HT1080 (cell line): ENCODE results near the gene MYRF. TPM values are rescaled to one million over a fixed set of nuclear protein-coding genes. Genes with fewer than 3 reads are reported as not detected.
A peak's percentile ranks its signal among the peaks of the same experiment; 100 is the strongest.

Experiments used
- DNase-seq: peaks from one replicate; pipeline ENCODE4 v3.0.0-alpha.2; 2015; ENCODE audit warnings: low read depth
- total RNA-seq: library from RNA; depleted of rRNA; stranded (reverse); fragments of >200 nt; shearing (Covaris generic); gene quantifications from 2 replicates; pipeline ENCODE4 v1.2.3, GENCODE V29; 2014

The MYRF gene
- total RNA-seq, 1 experiment from 2014 or later: 2.9 TPM

GRCh38 chr11:61793083-61793828 lies 40.8 kb downstream of the MYRF start:
- DNase-seq: no peak

DNA sequence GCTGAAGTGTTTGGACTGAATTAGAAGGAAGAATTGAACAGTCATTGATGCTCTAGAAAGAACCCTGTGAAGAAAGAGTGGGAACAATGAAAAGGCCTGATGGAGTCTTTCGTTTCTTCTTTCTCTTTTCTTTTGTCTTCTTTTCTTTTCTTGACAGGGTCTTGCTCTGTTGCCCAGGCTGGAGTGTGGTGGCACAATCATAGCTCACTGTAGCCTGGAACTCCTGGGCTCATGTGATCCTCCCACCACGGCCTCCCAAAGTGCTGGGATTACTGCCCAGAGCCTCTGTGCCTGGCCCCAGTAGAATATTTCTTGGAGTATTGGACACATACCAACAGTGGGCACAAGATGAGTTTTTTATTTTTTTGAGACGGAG lies 41.4 kb downstream of the MYRF start:
- DNase-seq: no peak

GRCh38 chr11:61794579-61794978 lies 42.1 kb downstream of the MYRF start:
- DNase-seq: no peak

DNA sequence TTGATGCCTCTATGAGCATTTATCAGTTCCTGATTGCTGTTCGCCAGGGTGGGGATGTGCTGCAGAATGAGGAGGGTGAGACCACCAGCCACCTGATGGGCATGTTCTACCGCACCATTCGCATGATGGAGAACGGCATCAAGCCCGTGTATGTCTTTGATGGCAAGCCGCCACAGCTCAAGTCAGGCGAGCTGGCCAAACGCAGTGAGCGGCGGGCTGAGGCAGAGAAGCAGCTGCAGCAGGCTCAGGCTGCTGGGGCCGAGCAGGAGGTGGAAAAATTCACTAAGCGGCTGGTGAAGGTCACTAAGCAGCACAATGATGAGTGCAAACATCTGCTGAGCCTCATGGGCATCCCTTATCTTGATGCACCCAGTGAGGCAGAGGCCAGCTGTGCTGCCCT lies 43.0 kb downstream of the MYRF start:
- DNase-seq: no peak

DNA sequence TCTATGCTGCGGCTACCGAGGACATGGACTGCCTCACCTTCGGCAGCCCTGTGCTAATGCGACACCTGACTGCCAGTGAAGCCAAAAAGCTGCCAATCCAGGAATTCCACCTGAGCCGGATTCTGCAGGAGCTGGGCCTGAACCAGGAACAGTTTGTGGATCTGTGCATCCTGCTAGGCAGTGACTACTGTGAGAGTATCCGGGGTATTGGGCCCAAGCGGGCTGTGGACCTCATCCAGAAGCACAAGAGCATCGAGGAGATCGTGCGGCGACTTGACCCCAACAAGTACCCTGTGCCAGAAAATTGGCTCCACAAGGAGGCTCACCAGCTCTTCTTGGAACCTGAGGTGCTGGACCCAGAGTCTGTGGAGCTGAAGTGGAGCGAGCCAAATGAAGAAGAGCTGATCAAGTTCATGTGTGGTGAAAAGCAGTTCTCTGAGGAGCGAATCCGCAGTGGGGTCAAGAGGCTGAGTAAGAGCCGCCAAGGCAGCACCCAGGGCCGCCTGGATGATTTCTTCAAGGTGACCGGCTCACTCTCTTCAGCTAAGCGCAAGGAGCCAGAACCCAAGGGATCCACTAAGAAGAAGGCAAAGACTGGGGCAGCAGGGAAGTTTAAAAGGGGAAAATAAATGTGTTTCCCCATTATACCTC lies 43.6 kb downstream of the MYRF start:
- no peak for DNase-seq

DNA sequence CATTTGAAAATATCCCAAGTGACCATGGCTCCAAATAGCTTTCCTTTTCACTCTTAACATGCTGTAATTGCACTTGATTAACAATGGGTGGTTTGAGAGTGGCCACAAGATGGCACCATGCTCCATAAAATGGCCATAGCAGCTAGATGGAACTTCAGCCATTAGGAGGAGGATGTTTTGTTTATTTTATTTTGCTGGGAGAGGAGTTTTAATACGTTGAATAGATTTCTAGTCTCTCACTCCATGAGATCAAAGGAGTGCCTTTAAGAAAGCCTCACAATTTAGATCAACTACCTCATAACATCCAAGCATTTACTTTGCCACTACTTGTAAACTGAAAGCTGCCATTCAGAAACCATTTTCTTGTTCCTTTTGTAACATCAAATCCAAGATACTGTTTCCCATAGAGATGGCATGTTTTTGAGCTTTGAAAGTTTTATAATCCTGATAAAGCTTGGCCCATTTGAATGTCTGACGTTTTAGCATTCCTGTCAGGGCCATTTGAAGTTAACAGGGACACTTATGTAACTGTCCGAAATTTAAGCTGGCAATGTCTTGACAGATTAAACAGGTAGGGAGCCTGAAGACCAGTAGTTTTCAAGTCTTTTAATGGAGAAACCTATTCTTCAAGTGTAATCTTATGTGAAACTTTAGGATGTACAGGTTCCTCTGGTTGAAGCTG lies 45.0 kb downstream of the MYRF start:
- peak; percentile 68 for DNase-seq

- DNase-seq: no peak
Observed at GRCh38 chr11:61799665-61800284, 47.3 kb downstream of the MYRF start.

DNA sequence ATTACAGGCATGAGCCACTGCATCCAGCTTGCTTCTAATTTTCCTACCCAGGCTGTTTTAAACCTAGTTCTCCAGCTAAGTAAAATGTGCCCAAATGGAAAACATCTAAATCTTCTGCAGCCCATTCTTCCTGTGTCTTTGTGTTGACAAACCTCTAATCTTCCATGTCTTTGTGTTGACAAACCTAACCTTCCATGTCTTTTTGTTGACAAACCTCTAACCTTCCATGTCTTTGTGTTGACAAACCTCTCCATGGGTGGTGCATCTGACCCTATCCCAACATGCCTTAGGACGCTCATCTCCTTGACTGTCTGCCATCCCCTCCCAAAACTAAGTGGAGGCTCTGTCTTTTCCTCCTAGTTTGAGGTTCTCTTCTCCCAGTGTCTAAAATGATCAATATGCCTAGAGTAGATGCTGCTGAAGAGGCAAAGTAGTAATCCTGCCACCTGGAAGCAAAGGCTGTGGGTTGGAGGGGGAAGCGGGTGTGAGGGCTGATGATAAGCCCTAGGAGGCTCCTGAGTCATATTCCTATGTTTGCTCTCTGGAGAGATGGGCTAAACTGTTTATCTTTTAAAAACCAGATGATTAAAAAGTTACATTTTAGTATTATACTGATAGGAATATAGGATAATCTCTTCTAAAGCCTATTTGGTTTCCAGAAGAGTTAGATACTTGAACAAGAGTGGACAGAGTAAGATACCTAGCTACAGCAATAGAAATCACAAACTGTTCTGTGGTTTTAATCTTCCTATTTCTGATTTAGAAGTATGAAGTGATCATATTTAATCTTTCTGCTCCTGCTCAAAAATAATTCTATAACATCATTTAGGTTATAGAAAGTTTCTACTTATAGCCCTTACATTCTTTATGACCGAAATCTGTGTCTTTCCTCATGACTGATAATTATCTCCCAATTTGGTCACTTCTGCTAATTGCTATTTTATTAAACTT lies 48.2 kb downstream of the MYRF start:
- no peak for DNase-seq

DNA sequence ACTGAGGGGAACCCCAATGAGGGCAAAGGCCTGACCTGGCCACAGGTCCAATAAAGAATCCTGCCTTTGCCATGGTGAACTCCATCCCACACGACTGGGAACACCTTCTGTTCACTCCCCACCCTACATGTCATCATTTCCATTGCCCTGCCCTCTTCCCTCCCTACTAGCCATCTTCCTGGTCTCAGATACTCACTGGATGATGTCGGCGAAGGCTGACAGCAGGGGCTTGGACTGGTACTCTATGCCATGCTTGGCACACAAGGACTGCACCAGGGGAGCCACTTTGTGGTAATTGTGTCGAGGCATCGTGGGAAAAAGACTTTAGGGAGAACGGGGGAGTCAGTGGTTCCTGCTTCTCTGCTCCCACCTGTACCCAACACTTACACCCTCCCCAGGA lies 50.2 kb downstream of the MYRF start:
- DNase-seq: no peak

GRCh38 chr11:61803889-61804647 lies 51.6 kb downstream of the MYRF start:
- no peak for DNase-seq

DNA sequence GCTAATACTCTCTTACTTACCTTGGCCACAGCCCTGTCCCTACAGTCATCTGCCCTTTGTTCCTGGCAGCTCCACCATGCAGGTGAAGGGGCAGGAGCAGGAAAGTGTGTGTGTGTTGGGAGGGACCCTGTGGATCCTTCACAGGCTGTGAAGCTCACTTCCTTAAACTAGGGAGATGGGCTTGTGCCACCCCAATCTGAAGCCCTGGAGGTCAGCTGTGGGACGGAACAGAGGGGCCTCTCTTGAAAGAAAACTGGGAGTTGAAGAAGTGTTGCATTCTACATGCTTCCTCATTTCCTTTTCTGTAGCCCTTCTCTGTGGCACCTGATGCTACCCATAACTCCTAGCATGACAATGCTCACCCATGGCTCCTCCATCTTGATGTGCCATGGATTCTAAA lies 52.7 kb downstream of the MYRF start:
- DNase-seq: no peak

- no peak for DNase-seq
Observed at GRCh38 chr11:61806785-61807184, 54.3 kb downstream of the MYRF start.

- DNase-seq: no peak
Observed at GRCh38 chr11:61810671-61811175, 58.3 kb downstream of the MYRF start.

DNA sequence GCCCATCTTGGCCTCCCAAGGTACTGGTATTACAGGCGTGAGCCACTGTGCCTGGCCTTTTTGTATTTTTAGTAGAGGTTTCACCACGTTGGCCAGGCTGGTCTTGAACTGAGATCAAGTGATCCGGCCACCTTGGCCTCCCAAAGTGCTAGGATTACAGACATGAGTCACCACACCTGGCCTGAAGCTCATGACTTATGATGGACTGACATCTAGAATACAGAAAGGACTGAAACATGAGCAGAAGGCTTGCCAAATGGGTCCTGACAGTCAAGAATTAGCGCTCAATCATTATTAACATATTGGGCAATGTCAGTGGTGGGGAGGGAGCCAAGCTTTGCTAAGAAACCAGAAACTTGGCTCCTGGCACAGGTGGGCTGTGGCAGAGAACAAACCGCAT lies 59.4 kb downstream of the MYRF start:
- no peak for DNase-seq

DNA sequence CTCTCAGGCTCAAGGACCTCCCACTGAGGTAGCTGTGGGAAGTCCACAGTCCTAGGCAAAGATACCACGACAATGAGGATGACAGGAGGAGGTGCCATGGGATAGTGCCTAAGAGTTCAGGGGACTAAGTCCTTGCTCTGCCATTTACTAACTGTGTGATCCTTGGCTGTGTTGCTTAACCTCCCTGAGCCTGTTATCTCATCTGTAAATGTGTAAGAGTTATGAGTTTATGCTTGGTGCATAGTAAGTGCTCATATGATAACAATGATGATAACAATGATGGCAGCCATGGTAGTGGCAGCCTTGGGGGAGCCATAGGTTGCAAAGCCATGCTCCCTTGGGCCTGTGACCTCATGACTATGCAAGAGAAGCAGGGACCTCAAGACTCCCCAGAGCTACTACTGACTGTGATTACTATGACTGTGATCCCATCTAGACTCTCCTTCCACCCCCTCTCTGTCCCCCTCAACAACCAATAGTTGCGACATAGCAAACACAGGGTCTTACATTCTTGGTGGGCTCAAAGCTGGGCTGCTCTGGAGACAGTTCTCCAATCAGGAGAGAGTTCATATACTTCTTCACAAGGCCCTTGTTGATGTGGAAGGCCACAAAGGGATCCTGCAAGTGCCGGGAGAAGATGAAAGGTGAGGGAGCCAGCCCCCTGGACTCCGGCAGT lies 60.4 kb downstream of the MYRF start:
- no peak for DNase-seq

GRCh38 chr11:61814247-61814957 lies 62.0 kb downstream of the MYRF start:
- peak; percentile 74 for DNase-seq

GRCh38 chr11:61814958-61815789 lies 62.7 kb downstream of the MYRF start:
- DNase-seq: peak; percentile 94
